ENCODE data around the gene ZNF28. TPM values are rescaled to one million over a fixed set of nuclear protein-coding genes. Genes with fewer than 3 reads are reported as not detected.
A peak's percentile ranks its signal among the peaks of the same experiment; 100 is the strongest.
"Not testable (repeated sequence)": the region's sequence is repeated elsewhere in the genome, so short reads cannot be mapped to it uniquely, and the experiment has no call there.

Gene ZNF28
- total and polyA plus RNA-seq, 9 of the 15 experiments (the other 6 are each of a cell fraction or from before 2014, with no cell fraction given): 19.4 to 38.5 (median 31.5) TPM

DNA sequence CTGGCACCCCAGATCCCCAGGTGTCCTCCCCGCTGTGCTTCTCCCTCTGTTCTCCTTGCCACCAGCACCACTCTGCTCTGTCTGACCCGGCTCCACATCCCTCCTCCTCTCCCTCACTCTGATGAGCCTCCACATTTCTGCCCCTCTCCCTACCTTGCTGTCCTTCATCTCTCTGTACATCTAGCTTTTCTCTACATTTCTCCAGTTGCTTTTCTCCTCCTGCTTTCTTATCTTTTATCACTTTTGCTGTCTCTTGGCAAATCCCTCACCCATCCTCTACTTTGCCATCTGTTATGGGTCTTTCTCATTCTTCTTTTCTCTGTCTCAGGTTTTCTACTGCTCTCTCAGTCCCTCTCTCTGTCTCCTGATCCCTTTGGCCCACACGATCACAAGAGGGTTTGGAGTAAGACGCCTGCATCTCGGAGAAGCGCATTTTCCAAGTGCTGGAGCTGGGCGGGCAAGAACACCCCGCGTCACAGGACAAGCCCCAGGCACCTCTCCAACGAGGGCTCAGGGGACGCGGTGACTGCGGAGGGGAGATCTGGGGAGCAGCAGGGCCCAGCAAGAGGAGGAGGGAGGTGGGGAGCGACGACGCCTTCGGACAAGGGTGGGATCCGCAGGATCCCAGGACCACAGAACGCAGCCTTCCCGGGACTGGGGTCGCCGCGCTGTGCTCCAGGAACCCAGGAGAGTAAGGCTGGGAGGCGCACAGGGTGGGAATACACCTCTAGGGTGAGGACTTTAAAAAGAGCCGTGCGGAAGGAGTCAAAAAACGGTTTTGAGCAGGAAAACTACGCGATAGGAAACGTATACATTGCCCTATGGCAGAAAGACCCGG is 35.3 kb upstream of the ZNF28 start:
- H4K20me1 ChIP-seq (replicated peaks; ENCODE audit: control insufficient read depth, insufficient read depth, low read length); POLR2A ChIA-PET; intact Hi-C loops (cut with micrococcal nuclease); H3K79me2 ChIP-seq (ENCODE audit: control insufficient read depth, insufficient read depth, low read length); FAIRE-seq; H3K9me1 ChIP-seq (ENCODE audit: control insufficient read depth, insufficient read depth, low read length); H3K27me3 ChIP-seq (ENCODE audit: control insufficient read depth in 2 of 2, insufficient read depth in 2 of 2, low read length in 2 of 2); H3K9me3 ChIP-seq (replicated peaks; ENCODE audit: control insufficient read depth, insufficient read depth, low read depth, low read length): not testable (repeated sequence)
- in situ Hi-C loops (cut with MboI): loop anchor here (5.0 kb wide), 1 partner anchor 34 kb away; the partner anchor contains the start of gene ZNF28
- H3K27ac ChIP-seq (ENCODE audit: extremely low read depth, low read depth, low read length): peak overlapping the region; percentile 77
- peak overlapping the region; percentile 68 for H3K4me3 ChIP-seq
- DNase-seq (ENCODE audit: extremely low read depth in 1 of 4, low spot score in 3 of 4) (peak in 3 of 4 experiments; percentile 14 to 16 (median 15)), ATAC-seq (peak; percentile 66)
- H3K4me1 ChIP-seq (replicated peaks in 1 of 2; ENCODE audit: control insufficient read depth in 2 of 2, insufficient read depth in 2 of 2, low read length in 2 of 2): peaks cover 2 to 14% of the 10 kb centered on the region in 2 experiments; a peak in 4 of 5 replicates
- peak overlapping the region; percentile 83 for H3K4me2 ChIP-seq (ENCODE audit: insufficient read depth, low read length)
- under 1% methylated on average over 13 of the region's 31 CpGs for WGBS (ENCODE audit: insufficient coverage, low coverage, missing lambda C conversion rate)
- H3K9ac ChIP-seq (ENCODE audit: insufficient read depth in 1 of 2, low read depth in 2 of 2, low read length in 2 of 2): peak overlapping the region; percentile 85 to 91
- CTCF ChIA-PET (ENCODE audit: low intra/inter-chr PET ratio): interaction anchor here (0.5 kb wide), 1 partner anchor 107 kb away, joined by 3 read pairs; no protein-coding TSS in a partner anchor
- H3K36me3 ChIP-seq (ENCODE audit: control insufficient read depth, insufficient read depth, low read length): peaks cover 22% of the 10 kb centered on the region; the same call in 2 of the 3 replicates
- peak overlapping the region; percentile 84 for H2AFZ ChIP-seq (ENCODE audit: low read depth, low read length)
- BruUV-seq (replicated peaks): TSS peak; percentile 59

DNA sequence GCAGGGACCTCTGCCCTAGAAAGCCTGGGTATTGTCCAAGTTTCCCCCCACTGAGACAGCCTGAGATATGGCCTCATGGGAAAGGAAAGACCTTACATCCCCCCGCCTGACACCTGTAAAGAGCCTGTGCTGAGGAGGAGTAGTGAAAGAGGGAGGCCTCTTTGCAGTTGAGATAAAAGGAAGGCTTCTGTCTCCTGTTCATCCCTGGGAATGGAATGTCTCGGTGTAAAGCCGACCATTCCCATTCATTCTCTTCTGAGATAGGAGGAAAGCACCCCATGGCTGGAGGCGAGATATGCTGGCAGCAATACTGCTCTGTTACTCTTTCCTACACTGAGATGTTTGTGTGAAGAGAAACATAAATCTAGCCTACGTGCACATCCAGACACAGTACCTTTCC is 25.9 kb upstream of the ZNF28 start:
- FAIRE-seq; CTCF ChIA-PET (ENCODE audit: low intra/inter-chr PET ratio); POLR2A ChIA-PET; H4K20me1 ChIP-seq (replicated peaks; ENCODE audit: control insufficient read depth, insufficient read depth, low read length); H3K4me1 ChIP-seq (replicated peaks in 1 of 2; ENCODE audit: control insufficient read depth in 2 of 2, insufficient read depth in 2 of 2, low read length in 2 of 2); intact Hi-C loops (cut with micrococcal nuclease); ATAC-seq; H3K27me3 ChIP-seq (ENCODE audit: control insufficient read depth in 2 of 2, insufficient read depth in 2 of 2, low read length in 2 of 2); H3K79me2 ChIP-seq (ENCODE audit: control insufficient read depth, insufficient read depth, low read length); H3K9me1 ChIP-seq (ENCODE audit: control insufficient read depth, insufficient read depth, low read length); H3K27ac ChIP-seq (ENCODE audit: extremely low read depth, low read depth, low read length); H3K4me2 ChIP-seq (ENCODE audit: insufficient read depth, low read length); DNase-seq (ENCODE audit: extremely low read depth in 1 of 4, low spot score in 3 of 4); H2AFZ ChIP-seq (ENCODE audit: low read depth, low read length); H3K4me3 ChIP-seq; in situ Hi-C loops (cut with MboI); H3K9me3 ChIP-seq (replicated peaks; ENCODE audit: control insufficient read depth, insufficient read depth, low read depth, low read length); H3K9ac ChIP-seq (ENCODE audit: insufficient read depth in 1 of 2, low read depth in 2 of 2, low read length in 2 of 2); BruUV-seq (replicated peaks): not testable (repeated sequence)
- H3K36me3 ChIP-seq (ENCODE audit: control insufficient read depth, insufficient read depth, low read length): peaks cover 82% of the 10 kb centered on the region
- 98% methylated on average over 5 of the region's 5 CpGs for WGBS (ENCODE audit: insufficient coverage, low coverage, missing lambda C conversion rate)

Data from K562 (cell line).